ENCODE data around the gene ARMC7. TPM values are rescaled to one million over a fixed set of nuclear protein-coding genes. Genes with fewer than 3 reads are reported as not detected.

Gene ARMC7
- total RNA-seq, 1 donor from 2014 or later: 12.8 TPM

DNA sequence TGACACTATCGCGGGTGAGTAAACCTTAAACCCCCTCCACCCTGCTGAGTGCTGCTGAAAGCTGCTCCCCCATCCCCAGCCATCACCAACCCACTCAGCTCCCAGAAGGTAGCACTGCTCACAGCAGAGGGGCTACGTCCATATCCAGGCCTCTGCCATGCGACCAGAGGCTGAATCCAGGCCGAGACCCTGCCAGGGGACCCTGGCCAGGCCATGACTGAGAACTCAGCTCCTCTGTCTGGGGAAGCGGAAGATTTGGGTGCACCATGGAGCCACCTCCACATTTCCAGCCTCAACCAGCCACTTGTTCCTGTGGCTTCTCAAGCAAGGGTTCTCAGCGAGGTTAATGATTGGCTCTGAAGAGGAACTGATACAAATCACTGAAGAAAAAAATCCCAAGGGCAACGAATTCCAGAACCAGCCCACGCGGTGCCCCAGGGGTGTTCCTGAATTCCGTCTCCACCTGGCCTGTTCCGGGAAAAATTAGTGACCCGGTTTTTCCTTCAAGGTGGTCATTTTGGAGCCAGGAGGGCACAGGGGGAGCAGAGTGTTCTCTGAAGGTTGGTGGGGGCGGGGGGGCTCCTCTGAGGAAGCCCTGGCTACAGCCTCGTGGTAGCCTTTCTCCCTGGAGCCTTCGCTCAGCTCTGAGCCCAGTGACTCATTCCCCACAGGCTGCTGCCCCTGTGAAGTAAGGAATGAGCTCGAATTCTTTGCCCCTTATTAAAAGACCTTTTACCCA is 31.3 kb upstream of the ARMC7 start:
- Histone ChIP-seq H3K9me3 (no peaks in the 10 kb centered on the region), H3K27ac (peak overlapping the region; percentile 72), H3K27me3 (no peaks in the 10 kb centered on the region), H3K4me1 (peaks cover 37% of the 10 kb centered on the region), H3K36me3 (no peaks in the 10 kb centered on the region), H3K4me3 (no peak overlapping the region)
- TF ChIP-seq, protein P1, sequence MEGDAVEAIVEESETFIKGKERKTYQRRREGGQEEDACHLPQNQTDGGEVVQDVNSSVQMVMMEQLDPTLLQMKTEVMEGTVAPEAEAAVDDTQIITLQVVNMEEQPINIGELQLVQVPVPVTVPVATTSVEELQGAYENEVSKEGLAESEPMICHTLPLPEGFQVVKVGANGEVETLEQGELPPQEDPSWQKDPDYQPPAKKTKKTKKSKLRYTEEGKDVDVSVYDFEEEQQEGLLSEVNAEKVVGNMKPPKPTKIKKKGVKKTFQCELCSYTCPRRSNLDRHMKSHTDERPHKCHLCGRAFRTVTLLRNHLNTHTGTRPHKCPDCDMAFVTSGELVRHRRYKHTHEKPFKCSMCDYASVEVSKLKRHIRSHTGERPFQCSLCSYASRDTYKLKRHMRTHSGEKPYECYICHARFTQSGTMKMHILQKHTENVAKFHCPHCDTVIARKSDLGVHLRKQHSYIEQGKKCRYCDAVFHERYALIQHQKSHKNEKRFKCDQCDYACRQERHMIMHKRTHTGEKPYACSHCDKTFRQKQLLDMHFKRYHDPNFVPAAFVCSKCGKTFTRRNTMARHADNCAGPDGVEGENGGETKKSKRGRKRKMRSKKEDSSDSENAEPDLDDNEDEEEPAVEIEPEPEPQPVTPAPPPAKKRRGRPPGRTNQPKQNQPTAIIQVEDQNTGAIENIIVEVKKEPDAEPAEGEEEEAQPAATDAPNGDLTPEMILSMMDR (IDR thresholded peaks at IDR 0.05): no peak
- TF ChIP-seq POLR2AphosphoS5 (IDR thresholded peaks at IDR 0.05; ENCODE audit: insufficient read depth in 1 of 2, low read depth in 1 of 2) (no peak), POLR2A (IDR thresholded peaks at IDR 0.05) (no peak)
- DNase-seq (ENCODE audit: extremely low spot score in 2 of 2): no peak
- intact Hi-C loops (cut with DNase I): loop anchor here (10.0 kb wide), 1 partner anchor 46 kb away; no protein-coding TSS in a partner anchor

DNA sequence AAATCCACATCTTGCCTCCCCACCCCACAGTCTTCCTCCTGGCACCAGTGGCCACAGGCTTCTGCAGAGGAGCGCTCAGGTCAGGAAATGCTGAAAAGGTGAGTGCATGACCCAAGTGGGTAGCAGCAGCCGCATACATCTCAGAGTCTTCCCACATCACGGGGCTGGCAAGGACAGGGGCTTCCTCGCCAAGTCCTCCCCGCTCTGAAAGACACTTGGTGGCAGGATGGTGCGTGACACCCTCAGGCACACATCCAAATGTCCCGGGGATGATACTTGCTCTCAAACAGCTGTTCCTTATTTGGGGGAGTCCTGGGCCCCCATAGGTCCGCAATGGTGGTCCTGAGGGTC is 30.8 kb upstream of the ARMC7 start:
- no peak overlapping the region for H3K4me3 ChIP-seq
- peaks cover 34% of the 10 kb centered on the region for H3K4me1 ChIP-seq
- intact Hi-C loops (cut with DNase I): loop anchor here (10.0 kb wide), 1 partner anchor 46 kb away; no protein-coding TSS in a partner anchor
- no peaks in the 10 kb centered on the region for H3K9me3 ChIP-seq
- TF ChIP-seq POLR2A (IDR thresholded peaks at IDR 0.05) (no peak), POLR2AphosphoS5 (IDR thresholded peaks at IDR 0.05; ENCODE audit: insufficient read depth in 1 of 2, low read depth in 1 of 2) (no peak)
- TF ChIP-seq, protein P1 (IDR thresholded peaks at IDR 0.05): no peak
- no peak for DNase-seq (ENCODE audit: extremely low spot score in 2 of 2)
- no peaks in the 10 kb centered on the region for H3K36me3 ChIP-seq
- H3K27me3 ChIP-seq: no peaks in the 10 kb centered on the region
- no peak overlapping the region for H3K27ac ChIP-seq

GRCh38 chr17:75081611-75082540 is 27.9 kb upstream of the ARMC7 start:
- Histone ChIP-seq H3K36me3 (no peaks in the 10 kb centered on the region), H3K9me3 (no peaks in the 10 kb centered on the region), H3K27ac (no peak overlapping the region), H3K4me1 (peaks cover 34% of the 10 kb centered on the region), H3K27me3 (no peaks in the 10 kb centered on the region), H3K4me3 (no peak overlapping the region)
- no peak for DNase-seq (ENCODE audit: extremely low spot score in 2 of 2)
- no peak for TF ChIP-seq POLR2AphosphoS5 (IDR thresholded peaks at IDR 0.05; ENCODE audit: insufficient read depth in 1 of 2, low read depth in 1 of 2)
- TF ChIP-seq, protein P1 (IDR thresholded peaks at IDR 0.05): no peak
- TF ChIP-seq POLR2A (IDR thresholded peaks at IDR 0.05): no peak
- intact Hi-C loops (cut with DNase I): no loop called here

- peaks cover 33% of the 10 kb centered on the region for H3K4me1 ChIP-seq
- intact Hi-C loops (cut with DNase I): no loop called here
- no peak overlapping the region for H3K27ac ChIP-seq
- H3K27me3 ChIP-seq: no peaks in the 10 kb centered on the region
- H3K9me3 ChIP-seq: no peaks in the 10 kb centered on the region
- no peaks in the 10 kb centered on the region for H3K36me3 ChIP-seq
- no peak overlapping the region for H3K4me3 ChIP-seq
- TF ChIP-seq POLR2AphosphoS5 (IDR thresholded peaks at IDR 0.05; ENCODE audit: insufficient read depth in 1 of 2, low read depth in 1 of 2) (no peak), POLR2A (IDR thresholded peaks at IDR 0.05) (no peak)
- TF ChIP-seq, protein P1 (IDR thresholded peaks at IDR 0.05): no peak
- DNase-seq (ENCODE audit: extremely low spot score in 2 of 2): no peak
These were observed 27.1 kb upstream of the ARMC7 start for GRCh38 chr17:75082683-75083082.
